22Rv1 (cell line): ENCODE results near the gene ZNF709.

Source experiments
- CTCF ChIP-seq: fragments of 450-650 bp; IDR thresholded peaks from 2 replicates; pipeline ENCODE4 v1.5.1; 2017; ENCODE audit warnings: mild to moderate bottlenecking
- ZFX ChIP-seq: fragments of 450-650 bp; IDR thresholded peaks from 2 replicates; pipeline ENCODE4 v1.6.1; 2017; ENCODE audit warnings: antibody characterized with exemption, borderline replicate concordance

- TF ChIP-seq ZFX (no peak), CTCF (no peak)
These were observed 58.7 kb downstream of the ZNF709 start for GRCh38 chr19:12425888-12426274.
